DMS79 (cell line): ENCODE data around the gene LMOD1.
A peak's percentile ranks its signal among the peaks of the same experiment; 100 is the strongest.
"Not testable (repeated sequence)": the region's sequence is repeated elsewhere in the genome, so short reads cannot be mapped to it uniquely, and the experiment has no call there.

Source experiments
- DNase-seq: peaks from one replicate; lab custom pipeline; 2025; lab: John Stamatoyannopoulos, UW

LMOD1 gene

DNA sequence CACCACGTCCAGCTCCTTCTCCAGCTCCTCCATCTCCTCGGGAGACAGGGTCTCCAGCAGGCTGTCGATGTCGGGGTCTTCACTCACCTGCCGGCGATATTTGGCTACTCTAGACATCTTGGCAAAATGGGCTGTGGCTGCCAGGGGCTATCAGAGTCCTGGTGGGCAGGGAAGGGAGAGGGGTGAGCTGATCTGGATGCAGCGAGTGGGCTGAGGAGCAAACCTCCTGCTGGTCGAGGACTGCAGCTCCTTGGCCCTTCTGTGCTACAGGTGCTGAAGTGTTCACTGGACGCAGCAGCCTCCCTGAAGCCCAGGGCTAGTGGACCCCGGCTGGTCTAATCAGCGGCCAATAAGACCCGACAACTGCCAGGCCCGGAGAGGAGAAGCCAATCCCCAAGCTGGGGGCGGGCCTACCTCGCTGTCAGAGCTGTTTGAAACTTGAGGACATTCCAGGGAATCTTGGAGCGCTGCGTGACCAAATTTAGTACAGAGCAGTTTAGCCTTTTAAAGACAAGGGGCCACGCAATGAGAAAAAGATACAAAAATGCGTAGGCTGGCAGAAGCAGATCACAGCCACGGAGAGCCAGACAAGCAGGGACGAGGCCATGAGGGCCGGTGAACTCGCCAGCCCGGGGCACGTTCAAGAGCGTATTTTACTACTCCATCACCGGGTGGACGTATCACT is at the start of gene LMOD1:
Gene LMOD1, minus strand, starts transcription at position 325 of the 685 bp plus-strand sequence. Its CDS starts 208 bp downstream, at position 117.
- peak; percentile 49 for DNase-seq

DNA sequence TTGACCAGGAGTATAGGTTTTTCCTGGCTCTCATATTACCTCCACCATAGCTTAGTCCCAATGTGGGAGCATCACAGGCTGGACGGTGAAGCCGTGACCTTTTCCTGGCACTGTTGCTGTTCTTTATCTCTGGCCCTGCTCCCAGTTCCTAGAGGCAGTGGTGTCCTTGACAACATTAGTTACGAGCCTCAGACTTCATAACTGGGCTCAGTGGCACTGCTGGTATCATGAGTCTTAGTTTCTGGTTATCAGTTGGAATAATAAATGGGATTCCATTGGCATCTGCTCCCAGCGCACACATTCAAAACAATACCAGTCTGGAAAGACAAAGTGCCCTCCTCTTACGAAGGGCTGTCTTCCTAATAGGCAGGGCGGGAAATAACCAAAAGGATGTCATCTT is 44.1 kb upstream of the LMOD1 start:
- DNase-seq: no peak

DNA sequence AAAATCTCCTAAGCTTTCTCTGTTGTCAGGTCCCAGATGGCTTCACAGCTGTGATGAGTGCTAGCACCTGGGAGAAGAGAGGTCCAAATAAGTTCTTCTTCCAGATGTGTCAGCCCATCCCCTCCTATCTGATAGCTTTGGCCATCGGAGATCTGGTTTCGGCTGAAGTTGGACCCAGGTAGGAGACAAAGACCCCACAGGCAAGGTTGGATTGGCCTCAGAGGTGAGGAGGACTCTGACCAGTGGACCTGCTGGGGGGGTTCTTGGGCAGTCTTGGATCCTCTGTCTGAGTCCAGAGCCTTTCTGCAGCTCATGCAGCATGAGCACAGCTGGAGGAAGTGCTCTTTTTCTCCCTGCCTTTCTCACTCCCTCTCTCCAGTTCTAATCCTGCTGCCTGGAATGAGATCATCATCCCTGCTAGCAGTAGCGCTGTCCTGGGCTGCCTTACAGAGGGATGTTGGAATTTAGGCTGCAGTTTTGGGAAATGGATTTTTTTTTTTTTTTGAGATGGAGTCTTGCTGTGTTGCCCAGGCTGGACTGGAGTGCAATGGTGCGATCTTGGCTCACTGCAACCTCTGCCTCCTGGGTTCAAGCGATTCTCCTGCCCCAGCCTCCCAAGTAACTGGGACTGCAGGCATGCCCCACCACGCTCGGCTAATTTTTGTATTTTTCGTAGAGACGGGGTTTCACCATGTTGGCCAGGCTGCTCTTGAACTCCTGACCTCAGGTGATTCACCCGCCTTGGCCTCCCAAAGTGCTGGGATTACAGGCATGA is 43.2 kb upstream of the LMOD1 start:
- DNase-seq: no peak

DNA sequence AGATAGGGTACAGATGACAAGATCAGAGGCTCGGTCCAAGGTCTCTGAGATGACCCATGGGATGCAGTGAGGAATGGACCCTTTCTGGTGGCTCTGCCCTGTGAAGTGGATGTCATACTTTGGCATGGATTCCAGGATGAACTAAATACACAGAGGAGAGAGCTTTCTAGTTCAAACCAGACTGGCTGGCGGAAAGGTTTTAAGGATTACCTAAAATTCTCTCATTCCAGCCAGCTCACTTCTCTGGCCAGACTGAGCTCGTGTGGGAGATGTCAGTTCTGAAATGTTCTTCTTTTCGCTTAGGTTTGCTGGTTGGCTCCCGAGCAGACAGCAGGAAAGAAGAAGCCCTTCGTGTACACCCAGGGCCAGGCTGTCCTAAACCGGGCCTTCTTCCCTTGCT is 42.3 kb upstream of the LMOD1 start:
- DNase-seq: no peak

DNA sequence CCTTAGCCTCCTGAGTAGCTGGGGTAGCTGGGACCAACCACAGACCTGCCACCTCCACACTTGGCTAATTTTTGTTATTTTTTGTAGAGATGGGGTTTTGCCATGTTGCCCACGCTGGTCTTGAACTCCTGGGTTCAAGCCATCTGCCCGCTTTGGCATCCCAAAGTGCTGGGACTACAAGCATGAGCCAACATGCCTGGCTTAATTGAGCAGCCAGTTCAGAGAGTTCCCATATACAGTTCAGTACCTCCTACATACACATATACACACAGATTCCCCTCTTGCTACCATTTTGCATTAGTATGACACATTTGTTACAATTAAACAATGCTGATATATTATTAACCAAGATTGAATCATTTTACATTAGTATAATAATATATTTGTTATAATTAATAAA is 39.0 kb upstream of the LMOD1 start:
- DNase-seq: no peak

DNA sequence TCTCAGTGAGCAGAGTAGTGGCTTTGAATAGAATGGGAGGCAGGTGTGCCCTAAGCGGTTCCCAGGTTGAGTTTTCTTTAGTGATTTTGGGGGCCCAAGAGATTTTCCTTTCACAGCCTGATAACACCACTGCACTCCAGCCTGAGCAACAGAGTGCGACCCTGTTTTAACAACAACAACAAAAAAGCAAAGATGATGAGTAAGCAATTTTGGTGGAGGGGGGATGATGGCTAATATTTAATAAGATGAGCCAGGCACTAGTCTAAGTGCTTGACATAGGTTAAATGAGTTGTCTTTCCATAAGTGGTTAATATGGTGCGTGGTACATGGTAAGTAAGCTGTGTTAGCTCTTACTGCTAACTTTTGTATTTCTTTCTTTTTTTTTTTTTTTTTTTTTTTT is 38.1 kb upstream of the LMOD1 start:
- no peak for DNase-seq

DNA sequence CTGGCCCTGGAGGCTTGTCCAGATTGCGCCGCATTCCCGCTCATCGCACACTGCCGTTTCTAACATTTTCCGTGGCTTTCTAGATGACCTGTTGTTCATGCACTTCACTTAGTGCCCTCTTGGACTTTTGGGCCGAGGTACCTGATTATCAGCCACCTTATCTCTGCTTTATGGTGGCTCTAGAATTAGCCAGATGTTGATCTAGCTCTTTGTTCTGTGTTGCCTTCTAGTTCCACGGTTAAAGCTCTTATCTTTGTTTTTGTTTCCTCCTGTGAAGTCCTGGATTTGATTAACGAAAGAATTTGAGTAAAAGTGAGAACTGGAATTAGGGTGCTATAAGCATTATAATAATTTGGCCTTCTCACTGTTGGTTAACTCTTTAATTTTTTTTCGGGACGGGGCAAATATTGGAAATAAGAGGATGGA is 37.0 kb upstream of the LMOD1 start:
- no peak for DNase-seq

DNA sequence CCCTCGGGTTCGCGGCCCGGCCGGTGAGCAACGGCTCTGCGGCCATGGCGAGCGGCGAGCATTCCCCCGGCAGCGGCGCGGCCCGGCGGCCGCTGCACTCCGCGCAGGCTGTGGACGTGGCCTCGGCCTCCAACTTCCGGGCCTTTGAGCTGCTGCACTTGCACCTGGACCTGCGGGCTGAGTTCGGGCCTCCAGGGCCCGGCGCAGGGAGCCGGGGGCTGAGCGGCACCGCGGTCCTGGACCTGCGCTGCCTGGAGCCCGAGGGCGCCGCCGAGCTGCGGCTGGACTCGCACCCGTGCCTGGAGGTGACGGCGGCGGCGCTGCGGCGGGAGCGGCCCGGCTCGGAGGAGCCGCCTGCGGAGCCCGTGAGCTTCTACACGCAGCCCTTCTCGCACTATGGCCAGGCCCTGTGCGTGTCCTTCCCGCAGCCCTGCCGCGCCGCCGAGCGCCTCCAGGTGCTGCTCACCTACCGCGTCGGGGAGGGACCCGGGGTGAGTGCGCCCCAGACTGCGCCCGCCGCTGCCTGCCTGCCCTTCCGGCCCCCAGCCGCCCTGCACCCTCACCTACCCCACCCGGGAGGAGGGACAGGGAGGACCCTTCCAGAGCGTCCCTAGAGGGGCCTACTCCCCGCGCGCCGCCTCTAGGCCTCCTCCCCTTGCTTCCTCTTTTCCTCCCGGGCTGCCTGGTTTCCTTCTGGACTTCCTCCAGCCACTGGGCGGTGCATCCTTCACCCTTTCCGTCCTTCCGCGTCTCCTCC is 36.5 kb upstream of the LMOD1 start, which contains the start of gene RNPEP:
Gene RNPEP, plus strand, starts transcription at position 26 of the 757 bp plus-strand sequence. Its CDS starts 19 bp downstream, at position 45.
- DNase-seq: peak; percentile 45

DNA sequence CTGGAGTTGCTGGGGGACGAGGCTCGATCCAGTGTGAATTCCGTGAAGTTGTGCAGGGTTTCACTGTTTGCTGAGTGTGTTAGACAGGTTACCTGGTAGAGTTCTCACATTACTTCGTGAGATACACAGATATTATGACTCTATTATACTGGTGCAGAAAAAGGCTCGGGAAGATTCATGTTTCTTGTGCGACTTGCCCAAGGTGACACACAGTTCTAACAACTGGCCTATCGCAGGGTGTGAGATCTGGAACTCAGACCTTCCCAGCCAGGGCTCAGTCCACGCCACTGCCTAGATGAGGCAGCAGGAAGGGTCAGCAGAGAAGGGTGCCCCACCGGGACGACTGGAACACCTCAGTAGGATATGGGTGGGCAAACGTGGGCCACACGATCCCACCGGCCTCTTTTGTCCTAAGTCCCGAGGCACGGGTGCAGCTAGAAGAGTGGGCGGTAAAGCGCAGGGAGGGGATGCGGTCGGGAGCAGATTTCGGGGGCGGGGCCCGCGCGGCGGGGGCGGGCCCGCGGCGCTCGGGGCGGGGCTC is 35.8 kb upstream of the LMOD1 start:
- peak; percentile 7 for DNase-seq

DNA sequence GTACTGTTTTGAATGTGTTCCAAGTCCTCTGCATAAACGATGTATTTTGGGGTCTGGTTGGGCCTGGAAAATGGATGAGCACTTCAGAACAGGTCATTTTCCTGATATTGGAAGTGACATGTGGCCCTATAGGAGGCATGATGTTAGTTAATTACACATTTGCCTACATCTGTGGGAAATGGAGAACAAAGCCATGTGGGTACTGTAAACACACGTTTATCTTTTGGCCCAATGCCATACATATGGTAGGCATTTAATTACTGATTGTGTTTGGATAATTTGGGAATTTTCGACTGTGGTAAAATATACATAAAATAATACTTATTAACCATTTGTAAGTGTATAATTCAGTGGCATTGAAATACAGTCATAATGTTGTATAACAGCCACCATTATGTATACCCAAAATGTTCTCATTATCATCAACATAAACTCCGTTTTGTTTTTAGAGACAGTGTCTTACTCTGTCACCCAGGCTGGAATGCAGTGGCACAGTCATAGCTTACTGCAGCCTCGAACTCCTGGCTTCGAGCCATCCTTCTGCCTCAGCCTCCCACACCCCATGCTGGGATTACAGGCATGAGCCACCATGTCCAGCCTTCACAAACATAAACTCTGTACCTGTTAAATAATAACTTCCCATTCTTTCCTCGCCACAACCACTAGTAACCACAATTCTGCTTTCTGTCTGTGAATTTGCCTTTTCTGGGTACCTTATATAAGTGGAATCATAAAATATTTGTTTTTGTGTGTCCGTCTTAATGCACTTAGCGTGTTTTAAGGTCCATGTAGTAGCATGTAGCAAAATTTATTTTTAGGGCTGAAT is 24.2 kb upstream of the LMOD1 start:
- DNase-seq: no peak

DNA sequence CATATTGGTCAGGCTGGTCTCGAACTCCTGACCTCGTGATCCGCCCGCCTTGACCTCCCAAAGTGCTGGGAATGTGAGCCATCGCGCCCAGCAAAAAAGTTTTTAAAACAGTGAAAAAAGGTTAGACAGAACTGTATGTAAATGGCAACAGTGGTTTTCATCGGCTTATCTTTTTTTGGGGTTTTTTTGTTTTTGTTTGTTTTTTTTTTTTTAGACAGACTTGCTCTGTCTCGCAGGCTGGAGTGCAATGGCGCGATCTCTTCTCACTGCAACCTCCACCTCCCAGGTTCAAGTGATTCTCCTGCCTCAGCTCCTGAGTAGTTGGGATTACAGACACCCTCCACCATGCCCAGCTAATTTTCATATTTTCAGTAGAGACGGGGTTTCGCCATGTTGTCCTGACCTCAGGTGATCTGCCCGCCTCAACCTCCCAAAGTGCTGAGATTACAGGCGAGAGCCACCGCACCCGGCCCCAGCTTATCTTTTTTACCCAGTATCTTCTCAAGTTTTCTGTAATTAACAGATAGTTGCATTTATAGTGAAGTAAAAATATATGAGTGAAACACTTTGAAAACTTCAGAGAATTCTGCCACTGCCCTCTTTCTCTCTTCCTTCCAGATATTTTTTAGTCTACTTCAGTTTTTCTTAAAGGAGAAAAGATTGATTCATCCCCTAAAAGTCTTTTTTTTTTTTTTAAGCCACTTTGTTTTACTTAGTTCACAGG is 22.0 kb upstream of the LMOD1 start:
- DNase-seq: no peak

DNA sequence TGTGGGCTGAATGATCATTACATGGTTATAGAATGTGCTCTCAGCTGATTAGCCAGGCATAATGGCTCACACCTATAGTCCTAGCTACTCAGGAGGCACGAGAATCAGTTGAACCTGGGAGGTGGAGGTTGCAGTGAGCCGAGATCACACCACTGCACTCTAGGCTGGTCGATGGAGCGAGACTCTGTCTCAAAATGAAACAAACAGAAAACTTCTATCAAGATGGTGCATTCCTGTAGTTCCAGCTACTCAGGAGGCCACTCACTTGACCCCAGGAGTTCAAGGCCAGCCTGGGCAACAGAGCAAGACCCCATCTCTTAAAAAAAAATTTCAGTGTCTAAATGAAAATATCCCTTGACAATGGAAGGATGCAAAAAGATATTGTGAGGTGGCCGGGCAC is 19.8 kb upstream of the LMOD1 start:
- no peak for DNase-seq

DNA sequence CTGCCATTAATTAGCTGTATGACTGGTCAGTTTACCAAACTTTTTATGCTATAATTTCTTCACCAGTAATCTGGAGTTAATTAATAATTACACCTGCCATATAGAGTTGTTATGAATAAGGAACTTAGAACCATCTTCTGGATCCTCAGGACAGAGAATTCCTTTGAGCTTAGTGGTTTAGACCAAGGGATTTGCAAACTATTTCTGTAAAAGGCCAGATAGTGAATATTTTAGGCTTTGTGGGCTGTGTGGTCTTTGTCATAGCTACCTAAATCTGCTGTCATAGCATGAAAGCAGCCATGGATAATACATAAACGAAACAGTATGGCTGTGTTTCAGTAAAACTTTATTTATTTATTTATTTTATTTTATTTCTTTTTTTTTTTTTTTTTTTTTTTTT is 17.9 kb upstream of the LMOD1 start:
- no peak for DNase-seq

DNA sequence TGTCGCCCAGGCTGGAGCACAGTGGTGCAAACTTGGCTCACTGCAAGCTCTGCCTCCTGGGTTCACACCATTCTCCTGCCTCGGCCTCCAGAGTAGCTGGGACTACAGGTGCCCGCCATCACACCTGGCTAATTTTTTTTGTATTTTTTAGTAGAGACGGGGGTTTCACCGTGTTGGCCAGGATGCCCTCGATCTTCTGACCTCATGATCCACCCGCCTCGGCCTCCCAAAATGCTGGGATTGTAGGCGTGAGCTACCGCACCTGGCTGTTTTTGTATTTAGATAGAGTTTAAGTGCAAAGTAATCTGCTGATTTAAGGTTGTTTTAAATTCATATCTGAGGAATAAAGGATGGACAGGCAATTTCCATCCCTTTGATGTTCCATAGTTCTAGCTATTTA is 16.0 kb upstream of the LMOD1 start:
- not testable (repeated sequence) for DNase-seq

DNA sequence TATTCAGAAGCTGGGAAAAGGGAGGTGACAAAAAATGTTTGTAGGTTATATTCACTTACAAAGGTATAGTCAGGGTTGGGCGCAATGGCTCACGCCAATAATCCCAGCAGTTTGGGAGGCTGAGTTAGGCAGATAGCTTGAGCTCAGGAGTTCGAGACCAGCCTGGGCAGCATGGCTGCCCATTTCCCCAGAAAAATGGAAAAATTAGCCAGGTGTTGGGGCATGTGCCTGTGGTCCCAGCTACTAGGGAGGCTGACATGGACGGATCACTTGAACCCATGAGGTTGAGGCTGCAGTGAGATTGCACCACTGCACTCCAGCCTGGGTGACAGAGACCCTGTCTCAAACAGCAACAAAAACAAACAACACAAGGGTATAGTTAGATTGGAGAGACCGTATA is 12.0 kb upstream of the LMOD1 start:
- DNase-seq: no peak

DNA sequence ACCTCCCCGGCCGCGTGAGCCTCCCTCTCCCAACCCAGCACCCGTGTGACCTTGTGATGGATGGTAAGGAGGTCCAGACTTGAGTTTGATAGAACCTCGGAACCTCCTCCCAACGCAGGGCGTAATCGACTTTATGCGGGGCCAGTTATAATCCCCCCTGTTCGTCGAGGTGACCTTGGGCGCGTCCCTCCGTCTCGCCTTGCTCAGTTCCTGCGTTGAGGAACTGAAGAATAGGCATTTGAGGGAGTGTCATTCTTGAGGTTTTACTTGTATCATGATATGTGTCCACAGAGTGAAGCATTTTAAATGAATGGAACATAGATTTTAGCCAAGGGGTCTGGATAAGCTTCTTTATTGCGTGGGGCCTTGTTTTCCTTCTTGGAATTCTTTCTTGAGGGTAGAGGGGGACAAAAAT is 9.4 kb upstream of the LMOD1 start:
- no peak for DNase-seq

DNA sequence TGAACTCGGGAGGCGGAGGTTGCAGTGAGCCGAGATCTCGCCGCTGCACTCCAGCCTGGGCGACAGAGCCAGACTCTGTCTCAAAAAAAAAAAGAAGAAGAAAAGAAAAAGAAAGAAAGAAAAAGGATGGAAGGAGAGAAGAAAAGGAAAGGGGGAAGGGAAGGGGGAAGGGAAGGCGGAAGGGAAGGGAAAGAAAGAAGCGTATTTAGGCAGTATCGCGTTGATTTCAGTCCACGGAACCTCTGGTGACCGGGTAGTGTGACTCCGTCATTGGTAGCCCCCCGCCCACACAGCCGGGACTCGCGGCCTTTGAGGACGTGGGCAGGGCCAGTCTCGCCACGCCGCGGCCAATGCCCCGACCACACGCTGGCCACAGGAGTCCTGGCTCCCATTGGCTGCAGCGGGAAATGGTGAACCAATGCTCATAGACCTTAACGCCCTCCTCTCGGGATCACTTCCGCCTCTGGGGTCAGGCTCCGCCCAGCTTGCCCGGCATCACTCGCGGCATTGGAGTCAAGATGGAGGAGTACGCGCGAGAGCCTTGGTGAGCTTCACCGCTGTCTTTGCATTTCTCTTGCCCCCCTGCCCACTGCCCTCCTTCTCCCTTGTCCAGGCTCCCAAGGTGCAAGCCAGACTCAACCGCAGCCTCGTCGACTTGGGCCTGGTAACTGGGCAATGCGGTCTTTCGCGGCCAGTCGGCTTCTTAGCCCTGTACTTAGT is 8.8 kb upstream of the LMOD1 start, which contains the start of gene TIMM17A:
Gene TIMM17A, plus strand, starts transcription at position 495 of the 720 bp plus-strand sequence. Its CDS starts 24 bp downstream, at position 519.
- DNase-seq: peak; percentile 96

DNA sequence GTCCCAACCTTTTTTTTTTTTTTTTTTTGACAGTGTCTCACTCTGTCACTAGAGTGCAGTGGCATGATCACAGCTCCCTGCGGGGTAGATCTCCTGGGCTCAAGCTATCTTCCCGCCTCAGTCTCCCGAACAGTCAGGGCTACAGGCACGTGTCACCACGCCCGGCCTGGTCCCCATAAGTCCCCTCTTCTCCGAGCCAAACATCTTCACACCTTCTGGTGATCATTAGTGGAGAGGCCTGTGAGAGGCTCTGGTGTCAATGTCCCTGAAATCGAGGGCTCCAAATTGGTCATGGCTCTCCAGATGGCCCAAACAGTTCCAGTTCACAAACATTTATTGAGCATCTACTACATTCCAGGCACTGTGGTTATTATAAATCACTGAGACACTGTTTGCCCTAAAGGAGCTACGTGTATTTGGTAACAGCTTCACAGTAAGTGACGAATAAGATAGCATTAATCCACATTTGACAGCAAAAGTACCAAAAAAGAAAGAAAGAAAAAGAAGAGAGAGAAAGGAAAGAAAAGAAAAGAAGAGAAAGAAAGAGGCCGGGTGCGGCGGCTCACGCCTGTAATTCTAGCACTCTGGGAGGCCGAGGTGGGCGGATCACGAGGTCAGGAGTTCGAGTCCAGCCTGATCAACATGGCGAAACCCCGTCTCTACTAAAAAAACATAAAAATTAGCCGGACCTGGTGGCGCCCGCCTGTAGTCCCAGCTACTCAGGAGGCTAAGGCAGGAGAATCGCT is 8.1 kb upstream of the LMOD1 start:
- DNase-seq: no peak

DNA sequence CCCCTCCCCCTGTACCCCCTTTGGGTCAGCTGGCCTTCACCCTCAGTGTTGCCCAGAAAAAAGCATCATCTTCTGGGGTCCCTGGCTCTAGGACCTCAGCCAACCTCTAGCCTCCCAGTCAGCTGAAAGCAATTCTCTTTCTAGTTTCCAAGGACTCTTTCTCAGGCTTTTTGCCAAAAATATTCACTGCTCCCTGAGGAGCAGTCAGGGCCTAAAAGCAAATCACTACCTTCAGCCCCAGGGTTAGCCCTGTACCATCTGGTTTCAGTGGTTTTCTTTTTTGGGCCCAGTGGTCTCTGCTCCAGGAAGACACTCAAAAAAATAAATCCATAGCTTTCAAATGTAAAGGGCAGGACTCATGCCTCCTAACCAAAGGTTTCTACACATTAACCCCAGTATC is 3.1 kb upstream of the LMOD1 start:
- no peak for DNase-seq
